ENCODE data around the gene PAIP2. TPM values are rescaled to one million over a fixed set of nuclear protein-coding genes. Genes with fewer than 3 reads are reported as not detected.
A peak's percentile ranks its signal among the peaks of the same experiment; 100 is the strongest.

Gene PAIP2
- total RNA-seq, 1 experiment from 2014 or later: 108 TPM

- peak overlapping the region; percentile 99; the same call in 1 of the 2 replicates for H3K27ac ChIP-seq (ENCODE audit: low read depth, low read length)
- H2AFZ ChIP-seq (ENCODE audit: low read depth, low read length, poor library complexity, severe bottlenecking): no peak overlapping the region
- no peaks in the 10 kb centered on the region for H3K27me3 ChIP-seq (ENCODE audit: insufficient read depth, low read length)
- POLR2A ChIA-PET: no interaction called here
- H3K79me2 ChIP-seq (ENCODE audit: insufficient read depth, low read length): peaks cover 70% of the 10 kb centered on the region
- peak overlapping the region; percentile 95 for H3K9ac ChIP-seq (ENCODE audit: low read length)
- RAD21 ChIA-PET (ENCODE audit: low non-redundant PET in 1 of 2, low total read pairs in 2 of 2, uncharacterized antibody in 2 of 2, unreplicated experiment in 2 of 2): no interaction called here
- TF ChIP-seq SIN3A (IDR thresholded peaks at IDR 0.05; ENCODE audit: low read depth): no peak
- no peak for TF ChIP-seq ELF1 (IDR thresholded peaks at IDR 0.05; ENCODE audit: borderline replicate concordance, low read depth)
- TF ChIP-seq YY1 (IDR thresholded peaks at IDR 0.05; ENCODE audit: extremely low read depth, insufficient replicate concordance, low read depth, low read length): no peak
- no peak for TF ChIP-seq ZNF274 (IDR thresholded peaks at IDR 0.05; ENCODE audit: low read depth, low read length)
- TF ChIP-seq EZH2phosphoT487 (IDR thresholded peaks at IDR 0.05; ENCODE audit: borderline replicate concordance): no peak
- no peak for TF ChIP-seq EGR1 (IDR thresholded peaks at IDR 0.05; ENCODE audit: low read depth)
- TF ChIP-seq CEBPB (IDR thresholded peaks at IDR 0.05; ENCODE audit: low read depth): no peak
- no peak for TF ChIP-seq RAD21 (IDR thresholded peaks at IDR 0.05; ENCODE audit: low read depth)
- no peak for TF ChIP-seq ZBTB33 (IDR thresholded peaks at IDR 0.05; ENCODE audit: extremely low read depth, insufficient replicate concordance, low read length)
- TF ChIP-seq SP1 (IDR thresholded peaks at IDR 0.05; ENCODE audit: low read depth): no peak
- no peak for TF ChIP-seq CBX3 (IDR thresholded peaks at IDR 0.05; ENCODE audit: low read depth)
- TF ChIP-seq MAX (IDR thresholded peaks at IDR 0.05): no peak
- no peak for TF ChIP-seq JUND (IDR thresholded peaks at IDR 0.05)
- no peak for TF ChIP-seq CTCF (IDR thresholded peaks at IDR 0.05 in 2 of 3, conservative IDR thresholded peaks at IDR 0.05 in 1 of 3; ENCODE audit: borderline replicate concordance in 1 of 3, insufficient read depth in 1 of 3, low read depth in 2 of 3, low read length in 2 of 3)
- TF ChIP-seq ZFX (IDR thresholded peaks at IDR 0.05): no peak
- no peak for TF ChIP-seq FOSL1 (IDR thresholded peaks at IDR 0.05; ENCODE audit: low read depth)
- no peak for TF ChIP-seq ATF3 (IDR thresholded peaks at IDR 0.05)
- TF ChIP-seq POLR2AphosphoS5 (IDR thresholded peaks at IDR 0.05; ENCODE audit: low read depth, low read length): no peak
- H3K9me3 ChIP-seq (ENCODE audit: control insufficient read depth in 1 of 2, insufficient read depth in 1 of 2, low read depth in 1 of 2, low read length in 2 of 2): no peaks in the 10 kb centered on the region
- peaks cover 0 to 12% of the 10 kb centered on the region in 2 experiments; a peak in 3 of 4 replicates for H3K36me3 ChIP-seq (ENCODE audit: control insufficient read depth in 1 of 2, insufficient read depth in 2 of 2, low read length in 2 of 2)
- no TSS peak for BruUV-seq (replicated peaks)
- peak overlapping the region; percentile 67 for H3K4me2 ChIP-seq (ENCODE audit: low read length)
- no peaks in the 10 kb centered on the region for H3K9me2 ChIP-seq (ENCODE audit: insufficient read depth)
- ATAC-seq: no peak
- peaks cover 27 to 51% of the 10 kb centered on the region in 2 experiments for H3K4me1 ChIP-seq (ENCODE audit: control insufficient read depth in 1 of 2, insufficient read depth in 2 of 2, low read length in 2 of 2)
- H3K4me3 ChIP-seq (replicated peaks in 1 of 2; ENCODE audit: low read depth in 1 of 2, low read length in 2 of 2): peak overlapping the region; percentile 69 to 76
- H4K20me1 ChIP-seq (ENCODE audit: insufficient read depth): peaks cover 52% of the 10 kb centered on the region; the same call in 1 of the 2 replicates
- DNase-seq (ENCODE audit: low read depth, low spot score): no peak
- CTCF ChIA-PET: no interaction called here
- intact Hi-C loops (cut with micrococcal nuclease): no loop called here
Observed at GRCh38 chr5:139295346-139296057, 46.2 kb upstream of the PAIP2 start.

Data from HCT116 (cell line).